ELF-1 (cell line): Measurements from ENCODE around the gene DGKQ.

ENCODE experiments used
- DNase-seq: peaks from one replicate; pipeline ENCODE4 v3.0.0-alpha.2; 2016; ENCODE audit warnings: low read depth, low spot score

The DGKQ gene

DNA sequence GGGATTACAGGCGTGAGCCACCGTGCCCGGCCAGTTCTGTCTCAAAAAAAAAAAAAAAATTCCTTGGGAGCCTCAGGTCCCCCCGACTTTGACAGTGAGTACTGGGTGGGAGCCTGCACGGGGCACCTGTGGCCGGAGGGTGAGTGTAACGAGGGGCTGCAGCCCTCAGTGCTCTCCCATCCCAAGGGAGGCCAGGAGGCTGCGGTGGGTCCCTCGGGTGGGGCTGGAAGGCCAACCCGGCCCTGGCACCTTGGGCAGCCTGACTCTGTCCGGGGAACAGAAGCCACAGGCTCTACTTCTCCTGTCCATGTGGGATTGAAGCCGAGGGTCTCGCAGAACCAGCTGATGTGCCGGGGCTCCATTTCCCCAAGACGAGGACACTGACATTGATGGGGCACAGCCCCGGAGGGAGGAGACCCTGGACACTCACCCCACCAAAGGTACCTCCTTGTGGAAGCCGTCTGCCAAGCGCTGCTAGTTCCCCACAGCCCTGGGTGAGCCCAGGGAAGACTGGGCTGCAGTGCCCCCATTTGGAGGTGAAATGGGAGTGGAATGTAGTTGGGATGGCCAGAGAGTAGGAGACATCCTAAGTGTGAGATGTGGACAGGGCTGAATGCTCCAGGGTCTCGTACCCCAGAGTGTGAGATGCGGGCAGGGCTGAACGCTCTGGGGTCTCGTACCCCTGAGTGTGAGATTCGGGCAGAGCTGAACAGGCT is 22.1 kb upstream of the DGKQ start:
- DNase-seq = no peak

DNA sequence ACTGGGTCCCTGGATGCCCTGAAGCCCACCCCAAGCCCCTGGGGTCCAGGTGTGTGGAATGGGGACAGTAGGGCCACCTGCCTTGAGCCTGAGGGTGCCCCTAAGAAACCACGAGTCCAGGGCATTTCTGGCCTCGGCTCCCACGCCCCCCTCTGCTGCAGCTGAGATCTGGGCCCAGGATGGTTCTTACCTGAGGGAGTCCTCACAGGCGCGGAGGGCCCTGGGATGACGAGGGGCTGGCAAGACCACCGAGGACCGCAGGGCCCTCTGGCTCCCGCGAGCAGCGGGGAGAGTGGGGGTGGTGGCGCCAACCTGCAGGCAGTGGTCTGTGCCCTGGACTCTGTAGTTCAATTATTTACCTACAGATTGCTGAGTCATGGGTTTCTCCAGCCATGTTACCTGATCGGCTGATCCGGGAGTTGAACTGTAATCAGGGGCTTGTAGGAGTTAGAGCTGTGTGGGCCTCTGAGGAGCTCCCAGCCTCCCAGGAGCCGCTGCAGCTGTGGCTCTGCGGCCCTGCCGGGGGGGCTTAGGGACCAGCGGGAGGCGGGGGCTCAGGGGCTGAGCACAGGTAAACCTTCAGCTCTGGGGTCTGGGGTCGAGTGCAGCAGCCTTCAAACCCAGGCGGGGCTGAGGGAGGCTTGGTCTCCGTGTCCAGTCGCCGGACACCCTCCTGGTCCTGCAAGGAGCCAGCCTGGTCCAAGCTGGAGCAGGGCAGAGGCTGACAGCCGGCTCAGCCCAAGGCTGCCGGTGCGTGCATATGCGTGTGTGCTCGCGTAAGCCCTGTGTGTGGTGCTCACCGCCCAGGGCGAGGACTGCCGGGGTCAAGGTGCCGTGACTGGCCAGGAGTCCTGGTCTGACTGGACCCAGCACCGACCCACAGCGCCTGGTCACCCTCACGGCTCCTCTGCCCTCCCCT is 20.0 kb upstream of the DGKQ start, which contains the start of gene SLC26A1:
TSS of gene SLC26A1 (minus strand) at position 294 of the 919 bp plus-strand sequence. CDS start 1,701 bp downstream, outside the sequence.
- DNase-seq = no peak

DNA sequence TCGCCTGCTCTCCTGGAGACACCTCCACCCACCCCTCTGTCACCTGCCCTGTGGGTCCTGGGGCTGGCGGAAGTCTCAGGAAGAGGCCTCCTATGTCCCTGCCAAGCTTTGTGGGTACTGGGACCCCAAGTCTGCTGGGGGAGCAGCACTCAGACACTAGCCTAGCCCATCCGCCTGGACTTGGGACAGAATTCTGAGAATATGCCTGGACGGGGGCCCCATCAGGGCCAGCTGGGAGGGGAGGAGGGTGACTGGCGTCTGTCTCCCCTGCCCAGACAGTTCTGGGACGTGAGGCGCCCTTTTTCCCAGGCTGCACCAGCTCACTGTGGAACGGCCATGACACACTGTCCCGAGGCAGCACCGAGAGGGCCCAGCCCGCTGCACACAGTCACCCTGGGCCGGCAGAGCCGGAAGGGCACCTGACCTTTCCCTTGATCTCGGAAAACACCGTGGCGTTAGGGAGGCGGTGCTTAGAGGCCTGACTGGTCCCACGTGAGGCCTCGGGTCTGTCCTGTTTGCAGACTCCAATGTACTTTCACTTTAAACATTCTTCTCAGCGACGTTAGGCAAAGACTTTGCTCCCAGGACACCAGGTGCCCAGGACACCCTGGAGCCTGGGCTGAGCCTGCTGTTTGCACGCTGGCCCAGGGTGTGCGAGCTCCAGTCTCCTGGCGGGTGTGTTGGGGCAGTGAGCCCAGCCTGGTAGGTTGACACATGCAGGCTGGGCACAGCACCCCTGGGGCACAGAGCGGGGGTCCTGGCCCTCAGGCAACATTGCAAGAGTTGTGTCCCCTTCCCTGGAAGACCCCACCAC is 19.1 kb upstream of the DGKQ start:
- DNase-seq = peak; percentile 53

DNA sequence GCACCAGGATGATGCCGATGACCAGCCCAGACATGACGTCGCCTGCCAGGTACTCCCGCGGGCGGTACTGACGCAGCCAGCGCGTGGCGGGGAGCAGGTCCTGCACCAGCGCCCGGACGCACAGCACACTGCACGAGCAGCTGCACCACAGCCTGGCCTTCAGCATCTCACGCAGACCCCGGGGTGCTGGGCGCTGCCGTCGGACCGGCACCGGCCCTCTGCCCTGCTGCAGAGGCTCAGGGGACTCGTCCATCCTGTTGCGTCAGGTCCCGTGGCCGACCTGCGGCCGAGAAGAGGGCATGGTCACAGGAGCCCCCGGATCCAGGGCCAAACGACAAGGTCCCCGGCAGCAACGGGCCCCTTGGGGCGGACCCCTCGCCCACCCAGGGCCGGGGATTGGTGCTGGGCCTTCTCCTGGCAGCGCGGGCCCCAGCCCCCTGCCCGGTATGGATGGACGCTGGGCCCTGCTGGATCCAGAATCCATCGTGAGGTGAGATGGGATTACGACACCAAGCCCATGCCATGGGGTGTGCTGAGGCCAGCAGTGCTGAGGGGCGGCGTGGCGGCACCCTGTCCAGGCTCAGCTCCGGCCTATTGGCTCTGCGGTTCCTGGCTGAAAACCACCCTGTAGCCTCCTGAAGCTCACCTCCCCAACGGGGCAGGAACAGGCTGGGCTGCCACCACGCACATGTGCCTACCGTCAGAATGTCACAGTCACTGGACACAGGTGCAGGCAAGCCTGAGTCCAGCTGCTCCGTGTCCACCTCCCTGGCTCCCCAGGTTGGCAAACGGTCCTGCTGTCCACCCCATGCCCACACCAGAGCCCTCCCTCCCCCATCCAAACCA is 18.3 kb upstream of the DGKQ start:
- no peak for DNase-seq

DNA sequence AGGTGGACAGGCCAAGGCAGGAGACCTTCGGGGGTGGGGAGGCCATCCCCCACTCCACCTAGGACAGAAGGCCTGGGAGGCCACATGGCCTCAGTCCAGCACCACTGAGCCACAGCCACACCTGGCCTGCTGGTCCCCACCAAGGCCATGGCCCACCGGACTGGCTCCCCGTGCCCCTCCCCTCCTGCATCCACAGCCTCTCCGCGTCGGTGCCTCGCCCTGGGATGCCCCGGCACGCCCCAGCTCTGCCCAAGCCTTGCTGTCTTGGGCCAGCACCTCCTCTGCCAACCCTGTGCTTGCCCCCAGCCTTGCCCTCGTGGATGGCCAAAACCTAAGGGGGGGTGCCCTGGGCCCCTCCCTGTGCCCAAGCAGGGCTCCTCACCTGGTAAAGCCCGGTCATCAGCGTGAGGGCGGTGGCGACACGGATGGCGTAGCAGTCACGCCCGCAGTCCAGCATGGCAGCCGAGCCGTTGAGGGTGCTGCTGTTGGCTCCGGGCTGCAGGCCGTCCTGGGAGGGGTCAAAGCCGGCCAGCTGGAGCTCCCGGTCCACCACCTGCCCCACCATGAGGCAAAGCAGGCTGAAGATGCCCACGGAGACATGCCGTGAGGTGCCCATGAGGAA is 17.5 kb upstream of the DGKQ start:
- DNase-seq = no peak

DNA sequence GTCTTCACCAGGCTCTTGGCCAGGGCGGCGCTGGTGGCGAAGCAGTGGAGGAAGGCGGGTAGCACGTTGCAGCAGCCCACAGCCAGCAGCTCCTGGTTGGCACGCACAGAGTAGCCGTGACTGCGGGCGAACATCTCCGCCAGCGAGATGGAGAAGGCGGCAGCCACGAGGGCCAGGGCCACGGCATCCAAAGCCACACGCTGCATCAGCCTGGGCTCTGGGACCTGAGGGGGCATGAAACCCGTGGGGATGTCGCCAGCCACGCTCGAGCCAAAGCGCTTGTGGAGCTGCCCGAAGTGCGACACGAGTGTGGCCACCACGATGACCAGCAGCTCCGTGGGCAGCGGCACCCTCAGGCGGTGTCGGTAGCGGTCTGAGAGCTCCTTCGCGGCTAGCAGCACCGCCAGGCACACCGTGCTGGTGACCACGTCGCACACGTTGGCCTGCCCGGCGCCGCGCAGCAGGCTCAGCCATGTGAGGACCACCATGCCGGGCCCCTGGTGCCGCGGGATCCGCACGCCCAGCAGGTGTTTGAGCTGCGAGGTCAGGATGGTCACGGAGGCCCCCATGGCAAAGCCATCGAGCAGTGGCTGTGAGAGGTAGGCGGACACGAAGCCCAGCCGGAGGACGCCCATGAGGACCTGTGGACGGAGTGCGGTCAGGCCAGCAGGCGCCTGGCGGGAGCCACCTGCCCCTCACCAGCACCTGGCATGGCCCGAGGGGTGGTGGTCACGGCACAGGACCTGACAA is 16.5 kb upstream of the DGKQ start:
- DNase-seq = no peak

DNA sequence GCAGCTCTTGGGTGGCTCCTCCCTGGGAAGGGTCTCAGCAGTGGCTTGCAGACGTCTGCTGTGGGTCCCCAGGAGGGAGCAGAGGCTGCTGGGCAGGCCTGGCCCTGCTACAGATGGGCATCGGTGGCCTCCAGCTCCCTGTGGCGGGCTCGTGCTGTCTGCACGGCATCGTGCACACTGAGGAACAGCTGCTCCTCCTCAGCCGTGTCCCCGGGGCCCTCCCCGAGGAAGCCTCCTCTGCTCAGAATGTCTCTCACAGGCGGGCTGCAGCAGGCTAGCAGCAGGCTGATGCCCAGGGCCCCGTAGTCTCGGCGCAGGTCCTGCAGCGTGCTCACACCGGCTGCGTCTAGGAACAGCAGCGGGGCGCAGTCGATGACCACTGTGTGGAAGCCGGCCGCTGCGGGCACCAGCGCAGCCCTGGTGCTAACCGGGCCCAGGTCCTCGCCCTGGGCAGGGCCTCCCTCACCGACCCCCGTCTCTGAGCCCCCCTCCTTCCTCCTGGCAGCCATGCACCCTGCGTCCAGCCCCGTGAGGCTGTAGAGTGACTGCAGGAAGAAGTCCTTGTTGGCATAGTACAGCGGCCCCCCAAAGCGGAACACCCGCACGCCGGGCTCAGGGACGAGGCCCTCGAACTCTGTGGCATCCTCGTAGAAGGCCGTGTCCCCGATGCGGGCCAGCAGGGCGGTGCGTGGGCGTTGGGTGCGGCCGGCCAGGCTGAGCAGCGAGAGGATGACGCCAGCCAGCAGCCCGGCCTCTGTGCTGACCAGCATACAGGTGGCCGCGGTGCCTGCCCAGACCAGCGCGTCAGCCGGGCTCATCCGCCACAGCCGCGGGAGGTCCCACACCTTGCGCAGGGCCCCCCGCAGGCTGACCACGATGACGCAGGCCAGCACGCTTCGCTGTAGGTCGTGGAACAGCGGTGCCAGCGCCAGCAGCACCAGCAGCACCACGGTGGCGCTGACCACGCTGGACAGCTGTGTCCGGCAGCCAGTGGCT is 15.7 kb upstream of the DGKQ start:
- no peak for DNase-seq

DNA sequence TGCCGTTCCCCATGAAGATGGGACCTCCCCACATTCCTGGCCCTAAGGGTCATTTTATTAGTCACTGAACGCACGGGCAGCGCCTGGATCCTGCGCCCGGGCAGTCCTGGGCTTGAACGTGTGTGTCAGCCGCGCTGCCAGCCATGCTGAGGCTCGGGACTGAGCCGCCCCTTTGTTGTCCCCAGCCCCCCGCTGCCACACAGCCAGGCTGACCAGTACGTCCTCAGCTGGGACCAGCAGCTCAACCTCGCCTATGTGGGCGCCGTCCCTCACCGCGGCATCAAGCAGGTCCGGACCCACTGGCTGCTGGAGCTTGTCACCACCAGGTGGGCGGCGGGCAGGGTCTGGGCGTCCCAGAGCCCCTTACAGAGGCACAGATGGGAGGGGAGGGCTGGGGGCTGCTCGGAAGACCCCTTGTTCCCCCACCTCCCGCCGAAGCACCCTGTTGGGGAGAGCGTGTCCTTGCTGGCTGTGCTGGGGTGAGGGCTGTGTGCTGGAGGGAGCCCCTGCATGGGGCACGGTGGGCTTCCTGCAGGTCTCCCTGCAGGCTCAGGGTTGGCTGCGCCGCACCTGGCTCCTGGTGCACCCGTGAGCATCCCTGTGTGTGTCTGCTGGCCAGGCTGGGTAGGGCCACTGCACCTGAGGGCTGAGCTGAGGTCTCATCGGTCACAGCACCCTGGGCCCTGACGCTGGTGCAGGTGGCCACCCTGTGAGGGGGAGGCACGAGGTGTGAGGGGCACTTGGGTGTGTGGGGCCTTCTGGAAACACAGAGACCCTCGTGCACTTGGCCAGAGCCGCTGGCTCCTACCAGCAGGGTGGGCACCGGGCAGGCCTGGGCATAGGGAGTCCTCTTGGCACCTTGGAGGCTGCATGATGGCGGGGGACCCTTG is 14.5 kb upstream of the DGKQ start:
- DNase-seq = no peak

DNA sequence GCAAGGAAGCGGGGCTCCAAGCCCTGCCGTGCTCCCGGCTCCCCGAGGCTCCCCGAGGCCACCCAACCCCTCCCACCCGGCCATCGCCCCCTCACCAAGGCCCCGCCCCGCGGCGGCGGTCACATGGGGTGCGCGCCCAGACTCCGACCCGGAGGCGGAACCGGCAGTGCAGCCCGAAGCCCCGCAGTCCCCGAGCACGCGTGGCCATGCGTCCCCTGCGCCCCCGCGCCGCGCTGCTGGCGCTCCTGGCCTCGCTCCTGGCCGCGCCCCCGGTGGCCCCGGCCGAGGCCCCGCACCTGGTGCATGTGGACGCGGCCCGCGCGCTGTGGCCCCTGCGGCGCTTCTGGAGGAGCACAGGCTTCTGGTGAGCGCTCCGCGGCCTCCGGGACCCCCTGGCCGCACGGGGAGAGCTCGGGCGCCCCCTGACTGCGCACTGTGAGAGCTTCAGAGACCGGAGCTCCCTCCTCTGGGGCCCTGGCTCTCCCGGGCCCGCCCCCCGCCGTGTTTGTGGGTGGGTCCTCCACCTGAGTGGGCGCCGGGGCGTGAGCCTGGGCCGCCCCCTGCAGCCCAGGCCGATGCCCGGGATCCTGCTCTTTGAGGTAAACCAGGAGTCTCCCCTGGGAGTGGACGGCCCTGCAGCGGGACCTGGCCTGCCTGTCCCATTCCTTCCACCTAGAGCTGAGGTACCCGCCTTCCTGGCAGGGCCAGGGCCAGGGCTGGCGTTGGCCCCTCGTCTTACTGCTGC is 13.7 kb upstream of the DGKQ start, which contains the start of gene IDUA:
TSS of gene IDUA (plus strand) at position 166 of the 745 bp plus-strand sequence. CDS start at position 207, 41 bp downstream.
- peak; percentile 50 for DNase-seq

DNA sequence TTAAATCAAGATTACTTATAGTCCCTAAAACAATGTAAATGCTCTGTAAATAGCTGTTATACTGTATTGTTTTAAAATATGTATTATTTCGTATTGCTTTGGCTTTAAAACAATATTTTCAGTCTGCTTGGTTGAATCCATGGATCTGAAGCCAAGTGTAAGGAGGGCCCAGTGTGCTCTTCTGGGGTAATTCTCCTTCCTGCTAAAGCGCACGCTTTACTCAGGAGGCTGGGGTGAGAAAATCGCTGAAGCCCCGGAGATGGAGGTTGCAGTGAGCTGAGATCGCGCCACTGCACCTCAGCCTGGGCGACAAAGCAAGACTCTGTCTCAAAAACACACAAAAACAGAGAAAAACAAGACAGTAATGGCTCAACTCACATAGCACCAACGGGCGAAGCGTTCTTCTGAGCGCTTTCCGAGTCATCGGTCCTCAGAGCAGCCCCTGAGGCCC is 13.1 kb upstream of the DGKQ start:
- DNase-seq = no peak

DNA sequence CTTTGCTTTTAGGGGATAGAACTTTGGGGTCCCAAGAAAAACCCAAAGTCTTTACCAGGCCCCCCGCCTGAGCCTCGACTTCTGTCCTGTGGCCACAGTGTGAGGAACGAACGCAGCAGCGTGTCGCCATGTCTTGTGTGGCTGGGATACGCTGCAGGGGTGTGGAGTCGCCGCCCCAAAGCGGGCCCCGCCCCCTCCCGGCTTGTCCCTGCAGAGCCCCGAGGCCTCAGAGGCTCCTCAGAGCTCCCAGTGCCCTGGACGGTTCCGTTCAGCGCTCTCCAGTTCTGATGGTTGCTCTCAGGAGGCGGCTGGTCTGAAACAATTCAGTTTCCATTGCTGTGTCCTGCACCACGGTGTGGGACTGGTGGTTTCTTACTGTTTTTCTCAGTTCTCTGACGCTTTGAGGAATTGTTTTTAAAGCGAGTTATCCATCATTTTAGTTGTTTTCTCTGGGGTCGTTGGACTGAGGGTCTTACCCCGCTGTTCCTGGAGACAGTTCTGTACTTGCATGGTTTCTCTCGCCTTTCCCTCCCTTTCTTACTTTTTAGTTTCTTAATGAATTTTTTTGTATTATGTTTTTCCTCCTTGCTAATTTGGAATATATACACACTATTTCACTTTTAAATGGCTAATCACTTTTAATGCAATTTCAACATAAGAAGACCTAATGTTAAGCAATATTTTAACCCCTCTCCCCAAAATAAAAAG is 11.9 kb upstream of the DGKQ start:
- peak; percentile 74 for DNase-seq

DNA sequence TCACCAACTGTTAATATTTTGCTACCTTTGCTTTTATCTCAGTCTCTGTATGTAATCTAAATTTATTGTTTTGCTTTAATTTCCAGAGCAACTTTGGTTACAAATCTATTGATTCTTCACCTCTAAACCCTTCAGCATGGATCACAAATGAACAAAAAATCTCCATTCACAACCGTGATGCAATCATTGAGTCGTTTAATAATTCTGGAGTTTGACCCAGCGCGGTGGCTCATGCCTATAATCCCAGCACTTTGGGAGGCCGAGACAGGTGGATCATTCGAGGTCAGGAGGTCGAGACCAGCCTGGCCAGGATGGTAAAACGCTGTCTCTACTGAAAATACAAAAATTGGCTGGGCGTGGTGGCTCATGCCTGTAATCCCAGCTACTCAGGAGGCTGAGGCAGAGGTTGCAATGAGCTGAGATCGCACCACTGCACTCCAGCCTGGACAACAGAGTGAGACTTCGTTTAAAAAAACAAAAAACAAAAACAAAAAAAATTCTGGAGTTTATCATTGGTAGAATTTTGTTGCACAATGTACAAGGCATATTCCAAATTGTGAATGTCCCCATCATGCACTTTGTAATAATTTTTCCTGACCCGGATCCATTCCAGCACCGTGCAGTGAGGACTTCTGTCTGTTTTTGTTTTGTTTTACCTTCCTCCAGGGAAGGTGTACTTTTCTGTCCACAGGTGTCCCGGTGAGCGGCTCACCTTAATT is 11.1 kb upstream of the DGKQ start:
- no peak for DNase-seq

DNA sequence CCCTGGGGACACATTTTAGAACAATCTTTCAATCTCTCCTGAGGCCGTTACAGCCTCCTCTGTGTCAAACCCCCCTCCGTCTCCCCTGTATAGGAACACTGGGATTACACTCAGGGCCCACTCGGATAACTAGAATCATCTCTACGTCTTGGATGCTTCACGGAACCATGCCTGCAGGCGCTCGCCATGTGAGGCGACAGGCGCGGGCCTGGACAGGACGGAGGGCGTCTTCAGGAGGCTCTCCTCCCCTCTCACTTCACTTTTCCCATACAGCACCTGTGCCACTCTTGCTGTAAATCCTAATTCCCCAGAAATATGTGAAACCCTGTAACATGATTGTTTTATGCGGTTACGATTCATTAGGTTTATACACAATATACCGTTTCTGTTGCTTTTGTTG is 9.4 kb upstream of the DGKQ start:
- DNase-seq = no peak

DNA sequence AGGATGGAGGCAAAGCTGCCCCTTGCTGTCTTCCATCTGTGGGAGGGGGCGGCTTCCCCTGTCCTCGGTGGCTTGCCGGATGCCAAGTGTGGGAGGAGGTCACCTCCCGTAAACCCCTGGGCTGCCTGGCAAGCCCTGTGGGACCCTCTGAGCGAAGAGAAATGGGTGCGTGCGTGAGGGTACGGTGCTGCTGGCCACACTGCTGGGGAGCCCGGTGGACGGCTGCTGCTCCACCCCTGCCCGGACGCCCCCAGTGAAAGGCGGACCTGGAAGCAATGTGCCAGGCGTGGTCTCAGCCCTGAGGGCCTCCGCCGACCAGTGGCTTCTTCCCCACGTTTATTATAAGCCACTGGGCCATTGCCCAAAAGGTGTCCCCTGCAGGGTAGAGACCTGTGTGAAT is 8.9 kb upstream of the DGKQ start:
- no peak for DNase-seq

DNA sequence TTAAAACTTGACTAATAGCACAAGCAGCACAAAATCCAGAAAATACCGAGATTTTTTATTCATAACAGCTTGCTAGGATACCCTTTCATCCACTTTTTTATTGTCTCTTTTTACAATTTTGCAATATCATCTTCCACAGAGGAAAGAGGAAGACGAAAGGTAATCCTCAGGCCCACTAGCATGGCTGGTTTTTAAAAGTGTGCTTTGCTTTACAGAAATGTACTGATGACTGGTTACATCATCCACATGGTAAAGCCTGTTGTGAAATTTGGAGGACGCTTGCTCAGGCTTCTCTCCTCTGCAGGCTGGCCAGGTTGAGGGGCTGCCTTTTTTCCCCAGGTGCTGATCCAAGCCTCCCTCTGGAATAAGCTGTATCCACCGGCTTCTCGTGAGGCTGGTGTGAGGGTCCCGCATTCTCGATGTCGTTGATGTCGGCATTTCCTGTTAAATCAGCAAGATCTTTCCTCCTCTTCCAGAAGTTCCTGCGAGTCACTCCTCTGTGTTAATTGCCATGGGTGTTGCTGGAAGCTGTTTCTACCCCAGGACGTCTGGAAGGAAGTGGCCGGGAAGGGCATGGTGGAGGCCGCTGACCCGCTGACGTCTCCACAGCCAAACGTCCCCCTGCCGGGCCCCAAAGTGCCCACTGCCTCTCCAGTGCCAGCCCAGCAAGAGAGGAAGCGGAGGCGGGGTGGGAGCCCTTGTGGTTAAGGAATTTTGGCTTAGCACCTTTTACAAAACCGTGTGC is 5.8 kb upstream of the DGKQ start:
- DNase-seq = no peak
